Left lung (tissue), 14 donors: ENCODE data around the gene DNAAF2. TPM values are rescaled to one million over a fixed set of nuclear protein-coding genes. Genes with fewer than 3 reads are reported as not detected.

ENCODE experiments used
- ATAC-seq: fragments of 200-7000 bp; cut with Tn5 transposase; one replicate; pipeline ENCODE4 v1.9.1; 2020; ENCODE audit warnings: moderate library complexity
- DNase-seq, 4 donors: peaks; one replicate each; pipeline ENCODE4 v3.0.0-alpha.2; 2013 to 2020
- H3K27ac ChIP-seq, 2 donors: fragments of 200-600 bp; sonication (generic) in 1 of 2; one replicate each; pipeline versions ENCODE4 v1.5.0 to v1.8.0; 2020 to 2021
- H3K27me3 ChIP-seq, 2 donors: fragments of 200-600 bp; sonication (generic) in 1 of 2; one replicate each; pipeline versions ENCODE4 v1.5.0 to v1.8.0; 2020 to 2021
- H3K36me3 ChIP-seq, 2 donors: fragments of 200-600 bp; sonication (generic) in 1 of 2; one replicate each; pipeline versions ENCODE4 v1.5.0 to v1.8.0; 2020 to 2021
- H3K4me1 ChIP-seq, 2 donors: fragments of 200-600 bp; one replicate each; pipeline ENCODE4 v1.8.0; 2021
- H3K4me3 ChIP-seq, 2 donors: fragments of 200-600 bp; sonication (generic) in 1 of 2; one replicate each; pipeline versions ENCODE4 v1.5.0 to v1.8.0; 2020 to 2021; ENCODE audit warnings: mild to moderate bottlenecking in 1 of 2
- H3K9me3 ChIP-seq, 2 donors: fragments of 200-600 bp; sonication (generic) in 1 of 2; one replicate each; pipeline versions ENCODE4 v1.5.0 to v1.8.0; 2020 to 2021
- intact Hi-C, 2 donors: fragments of 100-400 bp; cut with DNase I; formaldehyde crosslinking; loops; one replicate each; pipeline versions ENCODE4 v1.11.2 to v1.14.2; 2022
- long read RNA-seq, 12 donors: library from polyadenylated mRNA in 2 of 12; unstranded in 2 of 12; transcript quantifications; one replicate each; pipeline ENCODE4 v2.0.0 and lab custom pipeline, GENCODE V29; 2019 to 2026
- polyA plus RNA-seq, 6 donors: library from polyadenylated mRNA; unstranded; fragments of 120-200 nt; gene quantifications; one replicate each; pipeline ENCODE4 v1.2.1, GENCODE V29; 2013; ENCODE audit not compliant: insufficient read length in 6 of 6
- total RNA-seq, 2 donors: library from RNA; stranded (reverse); fragmentation: NEBNext Ultra II Directional; extraction: Animal tissue kit (Norgen Biotek cat#: 25700); gene quantifications; one replicate each; pipeline ENCODE4 v1.2.1, GENCODE V29; 2021
- TF ChIP-seq, protein P1 (sequence below), 2 donors: fragments of 200-600 bp; sonication (generic) in 1 of 2; IDR thresholded peaks; one replicate each; pipeline versions ENCODE4 v1.5.0 to v1.8.0; 2021; ENCODE audit warnings: antibody characterized with exemption in 2 of 2
- donor health status: DM: no; HTN: yes; CAD: no.
- donor health status: DM: no; HTN: no; CAD: no.

DNAAF2 gene
- 1 to 10 TPM; 5.4 to 6.8 TPM for total RNA-seq
- polyA plus RNA-seq: 10 to 100 TPM; 14.1 to 17.7 (median 15.1) TPM
- long read RNA-seq, donor 1, transcript DNAAF2-202 (2 exons, 2,819 nt): minor isoform, 7 of 21 reads
- long read RNA-seq, donor 1, transcript DNAAF2-201 (3 exons, 2,963 nt): major isoform, 14 of 21 reads
- long read RNA-seq, donor 1, partial matches to known transcripts: 0 of 21 reads
- long read RNA-seq, donor 1, other reads (novel, unspliced or antisense): 0 of 21 reads
- long read RNA-seq, donor 2, transcript DNAAF2-202 (2 exons, 2,819 nt): major isoform, 11 of 21 reads
- long read RNA-seq, donor 2, transcript DNAAF2-201 (3 exons, 2,963 nt): minor isoform, 10 of 21 reads
- long read RNA-seq, donor 2, partial matches to known transcripts: 0 of 21 reads
- long read RNA-seq, donor 2, other reads (novel, unspliced or antisense): 0 of 21 reads
- long read RNA-seq, donor 3, transcript DNAAF2-201 (3 exons, 2,963 nt): major isoform, 10 of 18 reads
- long read RNA-seq, donor 3, transcript DNAAF2-202 (2 exons, 2,819 nt): minor isoform, 8 of 18 reads
- long read RNA-seq, donor 3, partial matches to known transcripts: 0 of 18 reads
- long read RNA-seq, donor 3, other reads (novel, unspliced or antisense): 0 of 18 reads
- long read RNA-seq, donor 4, transcript DNAAF2-201 (3 exons, 2,963 nt): major isoform, 5 of 9 reads
- long read RNA-seq, donor 4, partial matches to known transcripts: 0 of 9 reads
- long read RNA-seq, donor 4, other reads (novel, unspliced or antisense): 2 of 9 reads
- long read RNA-seq, donor 5, transcript DNAAF2-201 (3 exons, 2,963 nt): minor isoform, 11 of 23 reads
- long read RNA-seq, donor 5, transcript DNAAF2-202 (2 exons, 2,819 nt): major isoform, 12 of 23 reads
- long read RNA-seq, donor 5, partial matches to known transcripts: 0 of 23 reads
- long read RNA-seq, donor 5, other reads (novel, unspliced or antisense): 0 of 23 reads
- long read RNA-seq, donor 6, transcript DNAAF2-201 (3 exons, 2,963 nt): major isoform, 5 of 9 reads
- long read RNA-seq, donor 6, partial matches to known transcripts: 0 of 9 reads
- long read RNA-seq, donor 6, other reads (novel, unspliced or antisense): 0 of 9 reads
- long read RNA-seq, donor 7, transcript DNAAF2-201 (3 exons, 2,963 nt): major isoform, 7 of 10 reads
- long read RNA-seq, donor 7, partial matches to known transcripts: 0 of 10 reads
- long read RNA-seq, donor 7, other reads (novel, unspliced or antisense): 0 of 10 reads
- long read RNA-seq, donor 8, transcript DNAAF2-202 (2 exons, 2,819 nt): major isoform, 10 of 18 reads
- long read RNA-seq, donor 8, transcript DNAAF2-201 (3 exons, 2,963 nt): minor isoform, 8 of 18 reads
- long read RNA-seq, donor 8, partial matches to known transcripts: 0 of 18 reads
- long read RNA-seq, donor 8, other reads (novel, unspliced or antisense): 0 of 18 reads
- long read RNA-seq, donor 9, partial matches to known transcripts: 0 of 1 reads
- long read RNA-seq, donor 9, other reads (novel, unspliced or antisense): 0 of 1 reads
- long read RNA-seq, donor 10, partial matches to known transcripts: 0 of 11 reads
- long read RNA-seq, donor 10, other reads (novel, unspliced or antisense): 6 of 11 reads
- long read RNA-seq, donor 11, transcript DNAAF2-201 (3 exons, 2,963 nt): major isoform, 16 of 19 reads
- long read RNA-seq, donor 11, partial matches to known transcripts: 0 of 19 reads
- long read RNA-seq, donor 11, other reads (novel, unspliced or antisense): 0 of 19 reads
- long read RNA-seq, donor 12, transcript DNAAF2-201 (3 exons, 2,963 nt): major isoform, 7 of 10 reads
- long read RNA-seq, donor 12, partial matches to known transcripts: 0 of 10 reads
- long read RNA-seq, donor 12, other reads (novel, unspliced or antisense): 0 of 10 reads

DNA sequence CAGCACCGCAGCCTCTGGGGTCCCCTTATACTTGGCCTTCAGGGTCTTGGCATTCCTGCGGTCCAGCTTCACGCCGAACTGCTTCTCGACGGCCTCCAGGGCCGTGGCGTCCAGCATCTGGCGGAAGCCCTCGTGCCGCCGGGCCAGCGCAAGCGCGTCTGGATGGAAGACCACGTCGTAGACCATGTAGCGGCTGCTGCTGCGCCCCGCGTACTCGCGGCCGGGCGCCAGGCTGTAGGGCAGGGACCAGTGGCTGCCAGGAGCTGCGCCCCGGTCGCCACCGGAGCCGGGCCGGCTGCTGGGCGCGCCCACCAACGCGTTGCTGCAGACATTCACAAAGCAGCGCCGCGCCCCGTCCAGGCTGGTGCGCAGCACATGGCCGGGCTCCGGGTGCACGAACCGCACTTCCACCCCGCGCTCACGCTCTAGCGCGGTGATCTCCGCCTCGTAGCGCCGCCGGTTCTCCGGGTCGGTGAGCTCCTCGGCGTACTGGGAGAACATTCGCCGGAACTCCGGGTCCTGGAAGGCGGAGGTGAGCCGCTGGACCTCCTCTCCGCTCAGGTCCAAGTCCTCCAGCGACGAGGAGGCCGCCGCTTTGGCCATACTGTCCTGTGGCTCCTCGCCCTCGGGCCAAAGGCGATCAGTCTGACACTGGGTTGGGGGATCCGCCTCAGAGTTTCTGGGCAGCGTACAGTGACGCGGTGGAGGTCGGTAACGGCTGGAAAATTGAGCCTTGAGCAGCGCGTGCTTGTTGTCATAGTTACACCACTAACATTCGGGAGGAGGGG, at the start of gene DNAAF2:
DNAAF2 (minus strand) TSS at position 698 of the 788 bp plus-strand sequence; CDS start at position 603, 95 bp downstream.
- peaks cover 0 to 15% of the 10 kb centered on the region in 2 donors for H3K36me3 ChIP-seq
- H3K4me3 ChIP-seq: peak within 1 kb of the TSS; percentile 76 to 98
- peaks cover 18 to 58% of the 10 kb centered on the region in 2 donors for H3K4me1 ChIP-seq
- H3K27me3 ChIP-seq: no peaks in the 10 kb centered on the region
- H3K9me3 ChIP-seq: no peaks in the 10 kb centered on the region
- DNase-seq (peak; percentile 64 to 92 (median 82)), ATAC-seq (peak; percentile 60)
- intact Hi-C loops: loop anchor here in 1 of 2 donors (10.0 kb wide), 1 partner anchor 200 kb away; no protein-coding TSS in a partner anchor
- TF ChIP-seq, protein P1, sequence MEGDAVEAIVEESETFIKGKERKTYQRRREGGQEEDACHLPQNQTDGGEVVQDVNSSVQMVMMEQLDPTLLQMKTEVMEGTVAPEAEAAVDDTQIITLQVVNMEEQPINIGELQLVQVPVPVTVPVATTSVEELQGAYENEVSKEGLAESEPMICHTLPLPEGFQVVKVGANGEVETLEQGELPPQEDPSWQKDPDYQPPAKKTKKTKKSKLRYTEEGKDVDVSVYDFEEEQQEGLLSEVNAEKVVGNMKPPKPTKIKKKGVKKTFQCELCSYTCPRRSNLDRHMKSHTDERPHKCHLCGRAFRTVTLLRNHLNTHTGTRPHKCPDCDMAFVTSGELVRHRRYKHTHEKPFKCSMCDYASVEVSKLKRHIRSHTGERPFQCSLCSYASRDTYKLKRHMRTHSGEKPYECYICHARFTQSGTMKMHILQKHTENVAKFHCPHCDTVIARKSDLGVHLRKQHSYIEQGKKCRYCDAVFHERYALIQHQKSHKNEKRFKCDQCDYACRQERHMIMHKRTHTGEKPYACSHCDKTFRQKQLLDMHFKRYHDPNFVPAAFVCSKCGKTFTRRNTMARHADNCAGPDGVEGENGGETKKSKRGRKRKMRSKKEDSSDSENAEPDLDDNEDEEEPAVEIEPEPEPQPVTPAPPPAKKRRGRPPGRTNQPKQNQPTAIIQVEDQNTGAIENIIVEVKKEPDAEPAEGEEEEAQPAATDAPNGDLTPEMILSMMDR (IDR thresholded peaks at IDR 0.05): no peak
- peak within 1 kb of the TSS; percentile 96 to 98 for H3K27ac ChIP-seq

GRCh38 chr14:49679271-49679670, 44.2 kb upstream of the DNAAF2 start:
- Histone ChIP-seq H3K9me3 (no peaks in the 10 kb centered on the region), H3K4me3 (no peak overlapping the region), H3K27me3 (no peaks in the 10 kb centered on the region), H3K36me3 (peaks cover 0 to 13% of the 10 kb centered on the region in 2 donors), H3K4me1 (no peaks in the 10 kb centered on the region), H3K27ac (no peak overlapping the region)
- TF ChIP-seq, protein P1 (IDR thresholded peaks at IDR 0.05): no peak
- intact Hi-C loops: no loop called here
- ATAC-seq (no peak), DNase-seq (no peak)

- DNase-seq (no peak), ATAC-seq (no peak)
- intact Hi-C loops: no loop called here
- H3K4me3 ChIP-seq: no peak overlapping the region
- H3K36me3 ChIP-seq: peaks cover 0 to 13% of the 10 kb centered on the region in 2 donors
- H3K9me3 ChIP-seq: no peaks in the 10 kb centered on the region
- H3K4me1 ChIP-seq: no peaks in the 10 kb centered on the region
- TF ChIP-seq, protein P1 (IDR thresholded peaks at IDR 0.05): no peak
- no peak overlapping the region for H3K27ac ChIP-seq
- H3K27me3 ChIP-seq: no peaks in the 10 kb centered on the region
Measured at GRCh38 chr14:49677643-49678042, 42.6 kb upstream of the DNAAF2 start.

DNA sequence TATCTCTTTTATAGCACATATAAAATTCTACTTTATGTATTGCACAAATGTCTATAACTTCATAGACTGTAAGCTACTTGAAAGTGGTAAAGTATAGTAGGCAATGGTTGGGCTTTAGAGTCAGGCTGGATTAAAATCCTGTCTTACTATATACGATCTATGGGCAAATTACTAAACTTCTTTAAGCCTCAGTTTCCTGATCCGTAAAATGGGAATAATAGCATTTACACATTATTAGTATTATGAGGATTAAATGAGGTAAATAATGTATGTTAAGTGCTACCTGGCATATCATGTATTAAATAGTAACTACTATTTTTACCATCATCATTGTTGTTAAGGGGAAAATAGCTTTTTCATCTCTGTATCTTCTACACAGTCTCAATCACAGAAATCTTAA, 38.5 kb upstream of the DNAAF2 start:
- ATAC-seq (no peak), DNase-seq (no peak)
- intact Hi-C loops: no loop called here
- Histone ChIP-seq H3K27me3 (no peaks in the 10 kb centered on the region), H3K36me3 (no peaks in the 10 kb centered on the region), H3K4me3 (no peak overlapping the region), H3K9me3 (no peaks in the 10 kb centered on the region), H3K4me1 (no peaks in the 10 kb centered on the region), H3K27ac (no peak overlapping the region)
- TF ChIP-seq, protein P1 (IDR thresholded peaks at IDR 0.05): no peak
